D341Med (cell line): Measurements from ENCODE around the gene DDX17.
"Not testable (repeated sequence)": the region's sequence is repeated elsewhere in the genome, so short reads cannot be mapped to it uniquely, and the experiment has no call there.

ENCODE experiments used
- DNase-seq: peaks from one replicate; pipeline ENCODE4 v3.0.0; 2012; ENCODE audit warnings: low spot score

The DDX17 gene

GRCh38 chr22:38491707-38492348 is 14.3 kb downstream of the DDX17 start:
- no peak for DNase-seq

- no peak for DNase-seq
Measured at GRCh38 chr22:38490915-38491314, 15.2 kb downstream of the DDX17 start.

- DNase-seq: no peak
Measured at GRCh38 chr22:38490475-38490874, 15.6 kb downstream of the DDX17 start.

GRCh38 chr22:38489561-38490145 is 16.5 kb downstream of the DDX17 start:
- DNase-seq: no peak

- no peak for DNase-seq
Measured at GRCh38 chr22:38489142-38489541, 17.0 kb downstream of the DDX17 start.

- no peak for DNase-seq
Measured at GRCh38 chr22:38487946-38488345, 18.2 kb downstream of the DDX17 start.

GRCh38 chr22:38485783-38486182 is 20.3 kb downstream of the DDX17 start:
- no peak for DNase-seq

GRCh38 chr22:38484244-38484643 is 21.9 kb downstream of the DDX17 start:
- no peak for DNase-seq

- DNase-seq: no peak
Measured at GRCh38 chr22:38482662-38483308, 23.3 kb downstream of the DDX17 start.

- DNase-seq: no peak
Measured at GRCh38 chr22:38481871-38482332, 24.2 kb downstream of the DDX17 start.

- no peak for DNase-seq
Measured at GRCh38 chr22:38481162-38481870, 24.8 kb downstream of the DDX17 start.

- no peak for DNase-seq
Measured at GRCh38 chr22:38479096-38479837, 26.8 kb downstream of the DDX17 start.

GRCh38 chr22:38477585-38477984 is 28.5 kb downstream of the DDX17 start:
- DNase-seq: no peak

- no peak for DNase-seq
Measured at GRCh38 chr22:38474003-38474607, 32.0 kb downstream of the DDX17 start.

GRCh38 chr22:38471237-38471636 is 34.9 kb downstream of the DDX17 start:
- DNase-seq: no peak

- DNase-seq: not testable (repeated sequence)
Measured at GRCh38 chr22:38470179-38470578, 35.9 kb downstream of the DDX17 start.

GRCh38 chr22:38469306-38469781 is 36.8 kb downstream of the DDX17 start:
- no peak for DNase-seq

- no peak for DNase-seq
Measured at GRCh38 chr22:38468443-38469305, 37.4 kb downstream of the DDX17 start.

GRCh38 chr22:38467904-38468442 is 38.1 kb downstream of the DDX17 start, which contains the start of gene KDELR3:
Gene KDELR3 (plus strand): TSS chr22:38468096. CDS start chr22:38468234, 138 bp downstream.
- no peak for DNase-seq

GRCh38 chr22:38467438-38467903 is 38.6 kb downstream of the DDX17 start:
- DNase-seq: no peak
